ENCODE results near the gene CCL11. TPM values are rescaled to one million over a fixed set of nuclear protein-coding genes. Genes with fewer than 3 reads are reported as not detected.

CCL11 gene
- 4.0 TPM for total RNA-seq
- long read RNA-seq, partial matches to known transcripts: 0 of 2 reads
- long read RNA-seq, other reads (novel, unspliced or antisense): 0 of 2 reads

DNA sequence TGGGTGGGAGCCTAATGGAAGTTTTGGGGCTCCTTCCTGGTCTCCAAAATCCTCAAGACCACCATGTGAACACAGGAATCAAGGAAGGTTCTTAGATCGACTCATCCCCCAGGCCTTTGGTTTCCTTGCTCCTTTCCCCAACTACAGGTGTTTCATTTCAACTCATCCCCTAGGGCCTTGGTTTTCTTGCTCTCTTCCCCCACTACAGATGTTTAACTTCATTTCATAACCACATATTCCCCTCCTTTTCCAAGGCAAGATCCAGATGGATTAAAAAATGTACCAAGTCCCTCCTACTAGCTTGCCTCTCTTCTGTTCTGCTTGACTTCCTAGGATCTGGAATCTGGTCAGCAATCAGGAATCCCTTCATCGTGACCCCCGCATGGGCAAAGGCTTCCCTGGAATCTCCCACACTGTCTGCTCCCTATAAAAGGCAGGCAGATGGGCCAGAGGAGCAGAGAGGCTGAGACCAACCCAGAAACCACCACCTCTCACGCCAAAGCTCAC lies at the start of gene CCL11:
TSS of gene CCL11 (plus strand) at position 457 of the 507 bp plus-strand sequence. CDS start 67 bp downstream, outside the sequence.
- intact Hi-C loops (cut with DNase I): no loop called here
- ATAC-seq (ENCODE audit: poor library complexity): peak; percentile 76
- DNase-seq: no peak

DNA sequence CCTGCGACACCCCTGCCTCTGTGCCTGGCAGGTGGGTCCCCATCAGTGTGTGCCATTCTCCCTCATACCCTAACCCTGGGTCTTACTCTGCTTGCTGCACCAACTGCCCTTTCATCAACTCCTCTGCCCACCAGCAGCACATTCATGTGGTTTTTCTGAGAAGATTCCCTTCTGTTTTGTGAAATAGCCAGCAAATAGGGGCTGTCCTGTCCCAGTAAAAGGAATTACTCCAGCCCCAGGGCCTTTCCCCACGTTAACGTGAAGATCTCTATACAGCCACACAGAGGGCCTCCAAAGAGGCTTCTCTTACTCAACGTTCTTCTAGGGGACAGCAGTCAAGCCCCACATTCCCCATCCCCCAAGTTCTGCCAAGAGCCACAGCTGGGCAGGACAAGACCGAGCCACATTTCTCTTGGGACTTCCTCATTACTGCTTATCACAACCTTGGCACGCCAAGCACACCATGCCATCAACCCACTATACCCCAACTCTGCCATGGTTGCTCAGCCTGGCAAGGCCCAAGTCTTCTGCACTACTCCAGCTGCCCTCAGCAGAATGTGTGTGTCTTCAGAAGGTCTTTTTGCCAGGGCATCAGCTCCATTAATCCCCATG lies 49.2 kb upstream of the CCL11 start:
- intact Hi-C loops (cut with DNase I): no loop called here
- DNase-seq: no peak
- no peak for ATAC-seq (ENCODE audit: poor library complexity)

DNA sequence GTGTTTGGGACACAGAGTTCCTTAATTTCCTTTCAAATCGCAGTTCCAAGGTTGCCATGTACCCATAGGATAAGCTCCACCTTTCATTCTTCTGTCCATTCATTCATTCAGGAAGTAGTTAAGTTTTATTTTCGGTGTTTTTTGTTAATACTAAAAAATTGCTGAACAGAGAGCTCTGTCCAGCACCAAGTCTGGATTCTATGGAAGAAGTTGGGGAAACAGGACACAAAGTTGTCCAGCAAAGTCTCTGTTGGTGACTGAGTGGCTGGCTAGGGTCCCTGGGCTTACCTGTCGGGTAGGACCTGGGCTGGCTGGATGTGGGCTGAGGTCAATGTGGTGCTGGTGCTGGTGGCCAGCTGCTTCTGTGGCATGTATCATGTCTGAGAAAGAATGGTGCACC lies 48.1 kb upstream of the CCL11 start:
- no peak for DNase-seq
- ATAC-seq (ENCODE audit: poor library complexity): no peak
- intact Hi-C loops (cut with DNase I): no loop called here

DNA sequence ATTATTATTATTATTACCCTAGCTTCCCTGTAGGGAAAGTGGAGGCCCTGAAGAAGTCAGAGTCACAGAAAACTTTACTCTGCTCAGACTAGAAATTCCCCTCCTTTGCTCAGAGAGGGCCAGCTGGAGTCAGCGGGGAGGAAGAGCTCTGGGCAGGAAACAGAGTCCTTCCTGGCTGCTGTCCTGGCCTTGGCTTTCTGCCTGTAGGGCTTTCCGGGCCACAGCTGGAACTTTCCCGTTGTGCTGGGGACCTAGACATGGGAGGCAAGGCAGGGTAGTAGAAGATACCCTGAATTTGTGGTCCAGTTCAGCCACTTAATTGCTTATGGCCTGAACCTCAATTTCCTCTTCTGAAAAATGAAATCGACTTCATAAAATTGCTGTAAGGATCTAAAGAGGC lies 44.5 kb upstream of the CCL11 start:
- intact Hi-C loops (cut with DNase I): no loop called here
- peak; percentile 90 for ATAC-seq (ENCODE audit: poor library complexity)
- DNase-seq: peak; percentile 89

DNA sequence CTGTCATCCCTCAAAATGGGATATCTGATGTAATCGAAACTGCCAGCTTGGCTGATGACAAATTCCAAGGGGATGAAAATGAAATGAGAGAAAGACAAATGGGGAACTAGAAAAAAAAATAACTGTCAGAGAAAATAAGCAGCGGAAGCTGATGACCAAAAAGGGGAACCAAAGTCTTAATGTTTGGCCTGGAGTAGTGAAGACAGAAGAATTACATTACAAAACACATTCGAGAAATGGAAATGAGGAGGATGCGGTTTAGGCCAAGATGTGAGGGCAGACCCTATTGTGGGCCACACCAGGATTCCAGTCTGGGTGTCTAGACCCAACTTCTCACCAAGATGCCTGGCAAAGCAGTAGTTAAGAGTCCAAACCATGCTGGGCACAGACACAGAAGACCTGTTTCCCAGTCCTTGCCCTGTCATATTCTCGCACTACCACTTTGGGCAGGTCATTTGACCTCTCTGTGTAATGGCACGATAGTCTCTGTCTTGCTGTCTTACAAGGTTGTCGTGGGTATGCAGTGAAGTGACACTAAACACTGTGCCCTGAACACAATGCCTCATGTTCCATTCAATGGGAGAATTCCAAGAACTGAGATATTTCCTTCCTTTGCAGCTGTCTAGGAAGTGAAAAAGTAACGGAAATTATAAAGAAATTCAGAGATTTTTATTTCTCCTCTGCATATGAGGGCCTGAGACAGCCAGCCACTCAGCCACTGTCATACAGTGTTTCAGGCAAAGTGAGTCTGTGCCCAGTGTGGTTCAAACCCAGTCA lies 42.8 kb upstream of the CCL11 start:
- intact Hi-C loops (cut with DNase I): no loop called here
- DNase-seq: no peak
- peak; percentile 22 for ATAC-seq (ENCODE audit: poor library complexity)

DNA sequence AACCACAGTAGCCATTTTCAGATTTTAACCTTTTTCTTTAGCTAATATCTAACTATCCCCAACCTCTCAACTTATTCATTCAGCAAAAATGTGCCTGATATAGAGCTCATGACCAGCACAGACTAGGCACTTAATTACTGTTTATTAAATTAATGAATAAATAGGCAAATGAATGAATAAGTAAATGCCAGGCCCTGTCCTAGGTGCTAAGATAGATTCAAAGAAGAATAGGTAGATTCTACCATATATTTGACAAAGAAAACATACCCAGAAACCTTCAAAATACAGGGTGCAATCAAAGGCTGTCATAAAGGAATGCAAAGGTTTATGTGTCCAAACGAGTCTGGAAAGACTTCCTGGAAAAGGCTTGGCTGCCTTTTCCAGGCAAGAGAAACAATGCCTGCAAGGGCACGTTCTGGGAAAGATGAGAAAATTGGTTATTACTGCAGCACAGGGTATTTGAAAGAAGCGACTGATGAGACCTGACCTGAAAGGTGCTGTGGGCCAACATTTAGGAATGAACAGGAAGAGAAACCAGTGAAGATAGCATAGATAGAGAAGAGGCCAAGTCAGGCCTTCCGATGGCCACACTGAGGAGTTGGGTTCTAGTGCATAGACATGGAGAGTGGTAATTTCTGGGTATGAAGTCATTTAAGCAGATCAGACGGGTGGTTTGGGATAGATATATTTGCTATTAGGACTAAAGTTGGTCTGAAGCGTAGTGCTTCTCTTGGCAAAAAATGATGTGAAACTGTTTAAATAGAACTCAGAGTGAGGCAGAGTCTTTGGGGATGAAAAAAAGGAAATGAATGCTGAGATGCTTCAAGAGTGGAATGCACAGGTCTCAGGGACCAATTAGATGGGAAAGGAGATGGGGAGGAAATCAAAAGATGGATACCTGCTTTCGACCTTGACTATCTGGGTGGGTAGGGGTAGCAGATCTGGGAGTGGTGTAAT lies 41.9 kb upstream of the CCL11 start:
- no peak for DNase-seq
- no peak for ATAC-seq (ENCODE audit: poor library complexity)
- intact Hi-C loops (cut with DNase I): no loop called here

DNA sequence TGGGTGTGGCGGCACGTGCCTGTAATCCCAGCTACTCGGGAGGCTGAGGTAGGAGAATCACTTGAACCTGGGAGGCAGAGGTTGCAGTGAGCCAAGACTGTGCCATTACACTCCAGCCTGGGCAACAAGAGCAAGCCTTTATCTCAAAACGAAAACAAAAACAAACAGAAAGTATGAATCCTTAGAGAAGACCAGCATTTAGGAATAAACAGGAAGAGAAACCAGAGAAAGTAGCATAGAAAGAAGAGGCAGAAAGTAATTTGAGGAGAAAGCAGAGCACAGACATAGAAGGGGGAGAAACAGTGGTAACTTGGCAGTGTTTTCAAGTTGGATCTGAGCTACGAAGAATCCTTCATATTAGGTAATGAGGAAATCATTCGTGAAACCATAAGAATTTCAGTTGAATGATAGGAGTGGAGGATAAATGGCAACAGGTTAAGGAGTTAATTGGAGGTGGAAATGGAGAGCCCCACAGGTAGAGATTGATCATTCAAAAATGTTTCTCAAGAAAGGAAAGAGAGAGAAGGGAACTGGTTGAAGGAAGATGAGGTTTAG lies 40.1 kb upstream of the CCL11 start:
- DNase-seq (no peak), ATAC-seq (ENCODE audit: poor library complexity) (no peak)
- intact Hi-C loops (cut with DNase I): no loop called here

DNA sequence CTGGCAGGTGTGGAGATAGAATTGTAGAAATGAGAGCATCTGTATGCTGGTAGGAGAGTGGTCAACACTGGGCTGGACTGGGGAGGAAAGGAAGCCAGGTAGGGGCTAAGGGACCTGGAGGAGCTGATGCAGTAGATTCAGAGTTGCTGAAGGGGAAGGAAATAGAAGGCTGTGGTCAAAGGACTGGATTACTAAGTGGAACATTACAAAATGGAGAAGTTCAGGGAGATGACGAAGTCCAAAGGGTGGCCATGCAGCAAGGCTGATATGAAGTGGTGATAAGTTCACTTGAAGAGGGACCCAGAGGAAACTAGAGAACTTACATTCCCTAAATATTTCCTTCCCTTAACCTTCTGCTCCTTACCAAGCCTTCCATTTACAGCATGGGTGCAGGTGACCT lies 39.1 kb upstream of the CCL11 start:
- DNase-seq: no peak
- no peak for ATAC-seq (ENCODE audit: poor library complexity)
- intact Hi-C loops (cut with DNase I): no loop called here

DNA sequence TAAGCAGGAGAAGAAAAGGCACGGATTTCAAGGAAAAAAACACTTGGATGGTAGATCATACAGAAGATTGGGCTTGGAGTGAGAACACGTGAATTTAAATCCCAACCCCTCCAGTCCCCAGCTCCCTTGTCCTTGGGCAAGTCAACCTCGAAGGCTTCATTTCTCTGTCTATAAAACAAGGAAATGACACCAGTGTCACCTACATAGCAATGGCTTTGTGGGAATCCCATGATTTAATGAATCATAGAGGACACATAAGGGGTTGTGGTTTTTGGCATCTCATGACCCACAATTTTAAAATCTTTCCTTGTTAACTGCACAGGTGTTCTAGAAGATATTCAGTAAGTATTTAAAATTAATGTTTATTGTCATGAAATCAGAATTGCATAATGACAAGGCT lies 38.7 kb upstream of the CCL11 start:
- intact Hi-C loops (cut with DNase I): no loop called here
- DNase-seq (no peak), ATAC-seq (ENCODE audit: poor library complexity) (no peak)

DNA sequence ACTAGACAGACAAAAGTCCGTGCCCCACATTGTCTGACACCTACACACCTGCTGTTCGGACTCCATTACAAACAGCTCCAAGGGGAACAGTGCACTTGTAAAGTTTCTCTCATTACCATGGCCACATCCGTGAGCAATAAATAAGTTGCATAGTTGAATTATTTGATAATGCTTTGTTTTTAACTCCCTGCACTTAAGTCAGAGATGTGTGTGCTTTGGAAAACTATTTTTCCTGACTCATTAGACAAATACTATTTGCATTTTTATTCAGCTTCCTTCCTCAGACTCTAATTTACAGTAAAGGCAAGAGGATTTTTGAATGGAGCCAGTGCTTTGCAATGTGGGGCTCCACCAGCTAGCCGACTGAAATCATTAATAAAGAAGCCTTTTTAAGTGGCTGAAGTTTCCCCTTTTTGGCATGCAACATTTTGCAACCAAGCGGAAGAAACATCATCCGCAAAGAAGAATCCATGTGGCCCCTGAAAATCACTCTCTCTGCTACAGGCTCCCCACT lies 37.0 kb upstream of the CCL11 start:
- DNase-seq: no peak
- ATAC-seq (ENCODE audit: poor library complexity): no peak
- intact Hi-C loops (cut with DNase I): no loop called here

DNA sequence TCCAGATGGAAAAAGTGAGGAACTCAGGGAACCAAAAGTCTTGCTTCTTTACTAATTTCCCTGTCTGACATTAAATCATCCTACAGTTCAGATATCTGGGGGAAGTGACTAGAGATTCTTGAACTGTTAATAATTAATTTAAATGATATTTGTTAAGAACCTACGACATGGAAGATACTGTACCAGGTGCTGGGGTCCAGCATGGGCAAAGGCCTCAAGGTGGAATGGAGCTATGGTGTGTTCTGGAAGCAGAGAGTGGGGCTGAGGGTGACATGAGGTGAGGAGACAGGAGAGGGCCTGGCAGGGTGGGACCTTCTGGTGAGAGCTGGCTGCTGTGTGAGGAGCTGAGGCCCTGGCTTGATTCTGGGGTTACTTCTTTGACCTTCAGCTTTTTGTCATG lies 36.5 kb upstream of the CCL11 start:
- DNase-seq: no peak
- intact Hi-C loops (cut with DNase I): no loop called here

DNA sequence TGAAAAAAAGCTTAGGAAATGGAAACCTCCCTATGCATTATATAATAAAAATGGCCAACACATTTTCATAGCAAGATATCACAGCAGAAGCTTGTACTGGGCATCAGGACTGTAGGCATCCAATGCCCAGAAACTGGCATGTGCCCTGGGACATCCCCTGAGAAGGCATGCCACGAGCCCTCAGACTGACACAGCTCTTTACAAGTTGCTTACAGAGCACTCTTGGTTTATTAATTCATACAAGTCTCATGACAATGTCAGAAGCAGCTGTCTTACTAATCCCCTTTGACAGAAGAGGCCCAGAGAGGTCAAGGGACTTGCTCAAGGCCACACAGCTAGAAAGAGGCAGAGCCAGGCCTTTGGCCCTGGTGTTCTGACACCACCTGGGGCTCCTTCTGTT lies 36.1 kb upstream of the CCL11 start:
- intact Hi-C loops (cut with DNase I): no loop called here
- ATAC-seq (ENCODE audit: poor library complexity) (peak; percentile 4), DNase-seq (no peak)

More for the DNA sequence above, 36.5 kb upstream of the CCL11 start:
- no peak for ATAC-seq (ENCODE audit: poor library complexity)

DNA sequence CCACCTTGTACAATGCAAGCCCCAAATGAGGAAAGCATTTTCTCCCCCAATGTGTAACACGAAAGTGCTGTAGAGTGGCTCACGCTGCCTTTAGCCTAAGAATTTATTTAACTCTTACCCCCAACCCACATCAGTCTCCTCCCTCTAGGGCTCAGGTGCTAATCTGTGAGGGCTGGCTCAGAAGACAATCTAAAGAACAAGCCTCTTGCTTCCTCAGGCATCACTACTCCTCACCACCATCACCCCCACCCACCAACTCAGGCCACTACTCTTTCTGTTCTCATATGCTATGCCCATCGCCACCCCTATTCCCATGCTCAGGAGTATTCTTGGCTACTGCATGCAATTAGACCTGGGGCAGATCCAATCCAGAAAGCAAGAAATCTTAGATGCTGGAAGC lies 34.4 kb upstream of the CCL11 start:
- intact Hi-C loops (cut with DNase I): no loop called here
- no peak for ATAC-seq (ENCODE audit: poor library complexity)
- no peak for DNase-seq

DNA sequence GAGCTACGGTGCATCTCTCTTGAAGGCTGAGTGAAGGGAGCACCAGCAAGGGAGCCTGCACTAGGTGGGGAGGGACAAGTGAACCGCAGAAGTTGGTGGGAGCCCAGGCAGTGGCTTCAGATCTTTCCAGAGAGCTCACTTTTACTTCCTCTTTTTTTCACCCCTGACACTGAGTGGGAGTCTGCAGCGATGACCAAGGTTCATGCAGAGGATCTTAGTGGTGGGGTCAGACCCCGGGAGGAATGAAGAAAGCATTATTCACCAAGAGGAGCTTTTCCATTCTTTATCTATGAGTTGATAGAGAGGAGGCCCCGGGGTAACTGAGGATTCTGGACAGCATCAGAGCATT lies 33.5 kb upstream of the CCL11 start:
- peak; percentile 57 for DNase-seq
- ATAC-seq (ENCODE audit: poor library complexity): peak; percentile 19
- intact Hi-C loops (cut with DNase I): no loop called here

DNA sequence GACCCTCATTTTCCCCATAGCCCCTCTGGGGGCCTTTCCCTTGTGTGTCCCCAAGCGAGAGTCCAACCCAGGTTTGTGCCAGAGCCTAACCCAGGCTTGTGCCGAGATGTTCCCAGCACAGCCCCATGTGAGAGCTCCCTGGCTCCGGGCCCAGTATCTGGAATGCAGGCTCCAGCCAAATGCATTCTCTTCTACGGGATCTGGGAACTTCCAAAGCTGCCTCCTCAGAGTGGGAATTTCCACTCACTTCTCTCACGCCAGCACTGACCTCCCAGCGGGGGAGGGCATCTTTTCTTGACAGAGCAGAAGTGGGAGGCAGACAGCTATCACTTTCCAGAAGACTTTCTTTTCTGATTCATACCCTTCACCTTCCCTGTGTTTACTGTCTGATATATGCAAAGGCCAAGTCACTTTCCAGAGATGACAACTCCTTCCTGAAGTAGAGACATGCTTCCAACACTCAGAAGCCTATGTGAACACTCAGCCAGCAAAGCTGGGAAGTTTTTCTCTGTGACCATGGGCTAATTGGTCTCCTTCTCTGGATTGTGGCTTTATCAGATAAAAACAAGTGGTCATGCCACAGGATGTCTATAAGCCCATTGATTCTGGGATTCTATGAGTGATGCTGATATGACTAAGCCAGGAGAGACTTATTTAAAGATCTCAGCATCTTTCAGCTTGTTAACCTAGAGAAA lies 33.0 kb upstream of the CCL11 start:
- intact Hi-C loops (cut with DNase I): no loop called here
- ATAC-seq (ENCODE audit: poor library complexity) (peak; percentile 88), DNase-seq (peak; percentile 98)

DNA sequence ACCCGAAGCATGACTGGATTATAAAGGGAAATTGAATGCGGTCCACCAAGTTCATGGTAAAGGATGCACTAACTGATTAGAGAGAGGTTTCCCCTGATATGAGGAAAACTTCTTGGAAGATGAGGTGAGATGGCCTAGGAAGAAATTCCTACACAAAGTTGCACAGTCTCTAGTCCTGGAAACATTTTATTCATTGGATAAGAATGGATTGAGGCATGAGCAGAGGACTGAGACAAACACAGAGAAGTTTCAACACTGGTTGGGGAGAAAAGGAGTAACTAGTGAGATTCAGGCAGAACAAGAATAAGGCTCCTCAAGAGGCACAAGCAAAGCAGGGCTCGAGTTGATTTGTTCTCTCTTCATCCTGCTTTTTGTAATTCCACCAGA lies 32.4 kb upstream of the CCL11 start:
- intact Hi-C loops (cut with DNase I): no loop called here
- ATAC-seq (ENCODE audit: poor library complexity) (no peak), DNase-seq (no peak)

DNA sequence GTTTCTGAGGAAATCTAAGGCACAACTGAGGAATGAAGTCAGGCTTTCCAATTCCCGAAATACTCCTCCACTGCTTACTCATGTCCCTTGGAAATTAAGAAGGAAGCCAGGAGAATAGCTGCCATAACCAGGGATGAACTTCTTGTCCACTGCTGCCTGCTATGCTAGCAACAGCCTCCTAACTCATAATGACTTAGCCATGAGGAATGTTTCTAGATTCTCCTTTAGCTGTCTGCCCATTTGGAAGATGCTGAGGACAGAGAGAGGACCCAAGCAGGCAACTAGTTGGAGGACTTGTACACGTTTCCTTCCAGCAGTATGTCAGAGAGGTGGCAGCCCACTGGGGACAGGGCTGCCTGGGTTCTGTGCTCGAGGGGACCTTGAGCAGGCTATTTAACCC lies 31.4 kb upstream of the CCL11 start:
- intact Hi-C loops (cut with DNase I): no loop called here
- peak; percentile 52 for ATAC-seq (ENCODE audit: poor library complexity)

More for the DNA sequence above, 31.4 kb upstream of the CCL11 start:
- no peak for DNase-seq
